HepG2 (cell line): ENCODE measurements around the gene THBS4. TPM values are rescaled to one million over a fixed set of nuclear protein-coding genes. Genes with fewer than 3 reads are reported as not detected.

ENCODE experiments used
- ATAC-seq: fragments of 200-7000 bp; cut with Tn5 transposase; 3 replicates; pipeline ENCODE4 v1.9.1; 2020; ENCODE audit warnings: mild to moderate bottlenecking, moderate library complexity
- BruUV-seq: library from RNA; stranded (reverse); fragments of 400-500 nt; replicated peaks from 2 replicates; lab custom pipeline; 2021; lab: Mats Ljungman, UMichigan
- CTCF ChIA-PET: fragments of 300-600 bp; formaldehyde crosslinking; extraction: SDS; loops from one replicate; lab custom pipeline; 2021; ENCODE audit warnings: low total read pairs, inconsistent platforms, low intra/inter-chr PET ratio; lab: Yijun Ruan, JAX
- POLR2A ChIA-PET: fragments of 350-600 bp; sonication (Branson Sonifier 250); formaldehyde crosslinking; loops from one replicate; lab custom pipeline; 2020; ENCODE audit warnings: antibody characterized with exemption, inconsistent platforms; lab: Yijun Ruan, JAX
- DNase-seq: peaks from one replicate; pipeline ENCODE4 v3.0.0-alpha.2; 2015; ENCODE audit warnings: low spot score
- FAIRE-seq: peaks from 3 replicates; lab custom pipeline; 2011; peaks lifted over from hg19 to GRCh38; lab: Jason Lieb, UNC
- H2AFZ ChIP-seq: one replicate; pipeline ENCODE4 v1.6.1; 2011; ENCODE audit warnings: low read length, inconsistent platforms
- H3K27ac ChIP-seq: fragments of 300-600 bp; 3 replicates; pipeline ENCODE4 v1.8.0; 2011; ENCODE audit warnings: mixed run types, mild to moderate bottlenecking, mixed read lengths, low read length, inconsistent platforms; ENCODE audit not compliant: insufficient read depth; ENCODE audit errors: extremely low read length
- H3K27me3 ChIP-seq, 2 experiments: fragments of 200-600 bp in 1 of 2; 2 replicates in 1 of 2; 3 replicates in 1 of 2; pipeline versions ENCODE4 v1.6.0 to v1.8.0; 2011; ENCODE audit warnings: low read length in 2 of 2, mild to moderate bottlenecking in 2 of 2, moderate library complexity in 2 of 2, inconsistent platforms in 1 of 2; ENCODE audit not compliant: insufficient read depth in 2 of 2, control insufficient read depth in 1 of 2
- H3K36me3 ChIP-seq, 2 experiments: fragments of 200-600 bp in 1 of 2; replicated peaks in 1 of 2; 2 replicates in 1 of 2; 3 replicates in 1 of 2; pipeline versions ENCODE4 v1.5.1 to v1.8.0; 2011; ENCODE audit warnings: low read length in 2 of 2, inconsistent platforms in 1 of 2; ENCODE audit not compliant: insufficient read depth in 2 of 2, control insufficient read depth in 1 of 2
- H3K4me1 ChIP-seq: 2 replicates; pipeline ENCODE4 v1.5.1; 2012; ENCODE audit warnings: low read length, inconsistent platforms; ENCODE audit not compliant: insufficient read depth
- H3K4me2 ChIP-seq: 2 replicates; pipeline ENCODE4 v1.6.0; 2011; ENCODE audit warnings: low read depth, low read length, inconsistent platforms
- H3K4me3 ChIP-seq, 3 experiments: fragments of 200-600 bp in 1 of 3; sonication (generic), shearing (Covaris generic) in 1 of 3; replicated peaks in 1 of 3; 2 replicates each; pipeline ENCODE4 v1.5.1; 2011 to 2016; ENCODE audit warnings: low read length in 3 of 3, inconsistent platforms in 2 of 3, low read depth in 2 of 3, mild to moderate bottlenecking in 2 of 3, control low read depth in 1 of 3, mixed read lengths in 1 of 3; ENCODE audit not compliant: insufficient read depth in 1 of 3
- H3K79me2 ChIP-seq: one replicate; pipeline ENCODE4 v1.6.1; 2011; ENCODE audit warnings: low read length, inconsistent platforms; ENCODE audit not compliant: insufficient read depth
- H3K9ac ChIP-seq: 2 replicates; pipeline ENCODE4 v1.6.0; 2011; ENCODE audit warnings: mild to moderate bottlenecking, low read depth, low read length, inconsistent platforms; ENCODE audit not compliant: insufficient read depth
- H3K9me3 ChIP-seq: 2 replicates; pipeline ENCODE4 v1.5.1; 2012; ENCODE audit warnings: mild to moderate bottlenecking, low read length
- H4K20me1 ChIP-seq: 2 replicates; pipeline ENCODE4 v1.6.0; 2011; ENCODE audit warnings: inconsistent platforms, mild to moderate bottlenecking, low read length, moderate library complexity; ENCODE audit not compliant: insufficient read depth
- JUNB ChIP-seq: sonication (generic); formaldehyde crosslinking; IDR thresholded peaks from 2 replicates; pipeline ENCODE4 v1.8.0; 2022; ENCODE audit warnings: missing genetic modification reagents, mild to moderate bottlenecking, borderline replicate concordance
- MEF2D ChIP-seq: sonication (generic); formaldehyde crosslinking; IDR thresholded peaks from 2 replicates; pipeline ENCODE4 v1.5.1; 2020; ENCODE audit warnings: mild to moderate bottlenecking, missing genetic modification reagents
- NRL ChIP-seq: sonication (generic); formaldehyde crosslinking; IDR thresholded peaks from 2 replicates; pipeline ENCODE4 v1.5.0; 2020; ENCODE audit warnings: missing genetic modification reagents, mild to moderate bottlenecking, moderate library complexity, borderline replicate concordance
- POLR2AphosphoS2 ChIP-seq: IDR thresholded peaks from 2 replicates; pipeline ENCODE4 v1.6.1; 2011; ENCODE audit warnings: low read depth, low read length, improper control_type of control experiment
- SAP130 ChIP-seq: IDR thresholded peaks from 2 replicates; pipeline ENCODE4 v1.6.1; 2016; ENCODE audit warnings: low read depth
- WGBS: methylation state at CpG from one replicate; pipeline ENCODE4 v1.1.6; 2017; ENCODE audit warnings: low lambda C conversion rate; 5-methylcytosine and 5-hydroxymethylcytosine counted together
- in situ Hi-C: cut with HindIII; loops from 2 replicates; pipeline ENCODE4 v1.10.0; 2017; ENCODE audit warnings: low pct_unique_long_range_greater_than_20kb; ENCODE audit not compliant: extremely low pct_ligation_motif_present
- intact Hi-C: fragments of 100-400 bp; cut with micrococcal nuclease; formaldehyde crosslinking; loops from one replicate; pipeline ENCODE4 v1.10.0; 2022; ENCODE audit not compliant: unreplicated experiment
- polyA plus RNA-seq, 8 experiments: library from polyadenylated mRNA; depleted of rRNA in 3 of 8; stranded (reverse) in 7 of 8; unstranded in 1 of 8; fragments of >200 nt; fragmentation: Illumina TruSeq in 4 of 8; extraction: Trizol in 4 of 8; gene quantifications; 2 replicates each; pipeline versions ENCODE4 v1.2.1 to v1.2.3, GENCODE V29; 2011 to 2016; ENCODE audit warnings: low read depth in 4 of 8, missing spikeins in 1 of 8, mixed read lengths in 1 of 8; ENCODE audit not compliant: insufficient read depth in 1 of 8
- total RNA-seq, 5 experiments: library from RNA; depleted of rRNA; stranded (reverse); fragments of >200 nt; fragmentation: Illumina TruSeq; extraction: Trizol; gene quantifications; 2 replicates each; pipeline ENCODE4 v1.2.3, GENCODE V29; 2016; ENCODE audit warnings: low read depth in 1 of 5
- TF ChIP-seq, protein P1 (sequence below): sonication (generic); formaldehyde crosslinking; IDR thresholded peaks from 2 replicates; pipeline ENCODE4 v1.9.0; 2021; ENCODE audit warnings: missing genetic modification reagents, borderline replicate concordance

THBS4 gene
- total and polyA plus RNA-seq, 2 of the 13 experiments (the other 11 are each of a cell fraction or from before 2014, with no cell fraction given) = 0.60 to 1.2 TPM

DNA sequence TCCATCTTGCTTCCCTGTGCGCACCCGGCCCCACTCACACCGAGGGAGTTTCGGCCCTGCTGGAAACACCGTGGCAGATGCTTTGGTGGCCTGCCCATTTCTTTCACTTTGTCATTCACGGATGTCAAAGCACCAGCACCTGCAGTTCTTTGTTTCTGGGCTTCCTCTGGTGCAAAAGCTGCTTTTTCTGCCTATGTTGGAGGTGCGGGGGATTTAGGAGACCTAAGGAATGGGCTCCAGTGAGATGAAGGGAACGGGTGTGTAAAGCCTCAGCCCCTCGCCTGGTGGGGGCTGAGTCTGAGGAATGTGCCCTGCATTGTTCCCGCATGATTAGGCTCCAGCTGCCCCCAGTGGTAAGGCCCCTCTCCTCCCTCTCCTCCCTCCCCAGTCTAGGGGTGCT is 62.3 kb downstream of the THBS4 start:
- 96% methylated on average over 10 of the region's 10 CpGs for WGBS
- TF ChIP-seq, protein P1, sequence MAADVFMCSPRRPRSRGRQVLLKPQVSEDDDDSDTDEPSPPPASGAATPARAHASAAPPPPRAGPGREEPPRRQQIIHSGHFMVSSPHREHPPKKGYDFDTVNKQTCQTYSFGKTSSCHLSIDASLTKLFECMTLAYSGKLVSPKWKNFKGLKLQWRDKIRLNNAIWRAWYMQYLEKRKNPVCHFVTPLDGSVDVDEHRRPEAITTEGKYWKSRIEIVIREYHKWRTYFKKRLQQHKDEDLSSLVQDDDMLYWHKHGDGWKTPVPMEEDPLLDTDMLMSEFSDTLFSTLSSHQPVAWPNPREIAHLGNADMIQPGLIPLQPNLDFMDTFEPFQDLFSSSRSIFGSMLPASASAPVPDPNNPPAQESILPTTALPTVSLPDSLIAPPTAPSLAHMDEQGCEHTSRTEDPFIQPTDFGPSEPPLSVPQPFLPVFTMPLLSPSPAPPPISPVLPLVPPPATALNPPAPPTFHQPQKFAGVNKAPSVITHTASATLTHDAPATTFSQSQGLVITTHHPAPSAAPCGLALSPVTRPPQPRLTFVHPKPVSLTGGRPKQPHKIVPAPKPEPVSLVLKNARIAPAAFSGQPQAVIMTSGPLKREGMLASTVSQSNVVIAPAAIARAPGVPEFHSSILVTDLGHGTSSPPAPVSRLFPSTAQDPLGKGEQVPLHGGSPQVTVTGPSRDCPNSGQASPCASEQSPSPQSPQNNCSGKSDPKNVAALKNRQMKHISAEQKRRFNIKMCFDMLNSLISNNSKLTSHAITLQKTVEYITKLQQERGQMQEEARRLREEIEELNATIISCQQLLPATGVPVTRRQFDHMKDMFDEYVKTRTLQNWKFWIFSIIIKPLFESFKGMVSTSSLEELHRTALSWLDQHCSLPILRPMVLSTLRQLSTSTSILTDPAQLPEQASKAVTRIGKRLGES (CRISPR knock-in tag) = no peak
- intact Hi-C loops = no loop called here

DNA sequence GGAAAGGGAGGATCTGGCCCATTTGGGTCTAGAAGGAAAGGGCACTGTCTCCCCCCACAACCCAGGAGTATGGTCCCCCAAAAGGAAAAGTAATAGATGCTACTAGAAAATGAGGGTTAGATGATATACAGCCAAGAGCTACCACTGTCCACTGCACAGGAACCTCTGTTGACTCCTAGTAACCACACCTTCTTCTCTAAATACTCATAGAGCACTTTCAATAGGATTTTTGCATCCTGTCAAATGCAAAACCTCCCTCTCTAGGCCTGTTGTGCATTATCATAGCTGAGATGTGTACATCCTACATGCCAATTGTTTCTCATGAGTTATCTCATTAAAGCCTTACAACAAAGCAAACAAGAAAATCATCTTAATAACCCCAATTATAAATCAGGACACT is 66.8 kb downstream of the THBS4 start:
- Histone ChIP-seq H4K20me1 (no peaks in the 10 kb centered on the region), H3K79me2 (no peaks in the 10 kb centered on the region), H2AFZ (no peak overlapping the region), H3K27me3 (no peaks in the 10 kb centered on the region), H3K4me1 (peaks cover 39% of the 10 kb centered on the region), H3K27ac (no peak overlapping the region), H3K4me2 (no peak overlapping the region), H3K4me3 (no peak overlapping the region)
- in situ Hi-C loops = no loop called here
- POLR2A ChIA-PET = interaction anchor here (1.2 kb wide), 1 partner anchor 153 kb away, joined by 3 read pairs; the partner anchor contains the start of gene SERINC5
- intact Hi-C loops = no loop called here
- TF ChIP-seq, protein P1 (CRISPR knock-in tag) = no peak
- TF ChIP-seq NRL (CRISPR knock-in tag) (no peak), POLR2AphosphoS2 (no peak), JUNB (CRISPR knock-in tag) (no peak), SAP130 (CRISPR knock-in tag) (no peak), MEF2D (CRISPR knock-in tag) (no peak)
- TF ChIP-seq, all 625 proteins: peak for 0
- H3K9me3 ChIP-seq = no peaks in the 10 kb centered on the region
- no peaks in the 10 kb centered on the region for H3K36me3 ChIP-seq
- ATAC-seq (no peak), DNase-seq (no peak), FAIRE-seq (no peak)
- no peak overlapping the region for H3K9ac ChIP-seq
- CTCF ChIA-PET = no interaction called here
- no TSS peak for BruUV-seq

More for the DNA sequence above, 62.3 kb downstream of the THBS4 start:
- H3K9me3 ChIP-seq = no peaks in the 10 kb centered on the region
- H4K20me1 ChIP-seq = no peaks in the 10 kb centered on the region
- no peak overlapping the region for H2AFZ ChIP-seq
- no peaks in the 10 kb centered on the region for H3K27me3 ChIP-seq
- POLR2A ChIA-PET = no interaction called here
- H3K36me3 ChIP-seq = no peaks in the 10 kb centered on the region
- in situ Hi-C loops = no loop called here
- DNase-seq (no peak), FAIRE-seq (no peak), ATAC-seq (no peak)
- BruUV-seq = no TSS peak
- no peak overlapping the region for H3K4me2 ChIP-seq
- H3K9ac ChIP-seq = no peak overlapping the region
- H3K4me1 ChIP-seq = peaks cover 43% of the 10 kb centered on the region
- CTCF ChIA-PET = no interaction called here
- H3K4me3 ChIP-seq = no peak overlapping the region
- no peaks in the 10 kb centered on the region for H3K79me2 ChIP-seq
- no peak overlapping the region for H3K27ac ChIP-seq
